Transverse colon (tissue), 4 donors: ENCODE measurements around the gene CIP2A. TPM values are rescaled to one million over a fixed set of nuclear protein-coding genes. Genes with fewer than 3 reads are reported as not detected.
A peak's percentile ranks its signal among the peaks of the same experiment; 100 is the strongest.

Source experiments
- DNase-seq: peaks from one replicate; pipeline ENCODE4 v3.0.0-alpha.2; 2019
- H3K27ac ChIP-seq, 4 donors: fragments of 200-600 bp; sonication (generic); 2 replicates each; pipeline ENCODE4 v1.5.1; 2016 to 2018; ENCODE audit warnings: inconsistent platforms in 4 of 4
- H3K27me3 ChIP-seq: fragments of 200-600 bp; sonication (generic); 2 replicates; pipeline ENCODE4 v1.5.1; 2017; ENCODE audit warnings: inconsistent platforms
- H3K36me3 ChIP-seq, 4 donors: fragments of 200-600 bp; sonication (generic); 2 replicates each; pipeline ENCODE4 v1.5.1; 2017 to 2019; ENCODE audit warnings: inconsistent platforms in 4 of 4
- H3K4me1 ChIP-seq, 4 donors: fragments of 200-600 bp; sonication (generic); 2 replicates each; pipeline ENCODE4 v1.5.1; 2017 to 2020; ENCODE audit warnings: inconsistent platforms in 4 of 4
- H3K4me3 ChIP-seq, 4 donors: fragments of 200-600 bp; sonication (generic); 1 replicate in 1 of 4; 2 replicates in 3 of 4; pipeline versions ENCODE4 v1.5.1 to v1.6.1; 2017 to 2019; ENCODE audit warnings: inconsistent platforms in 4 of 4
- H3K9me3 ChIP-seq, 2 donors: fragments of 200-600 bp; sonication (generic); 2 replicates each; pipeline ENCODE4 v1.5.1; 2017 to 2019; ENCODE audit warnings: inconsistent platforms in 2 of 2
- CTCF ChIP-seq, 5 experiments: fragments of 200-600 bp in 3 of 5; fragments of 450-650 bp in 2 of 5; sonication (generic) in 3 of 5; IDR thresholded peaks; 1 replicate in 2 of 5; 2 replicates in 3 of 5; pipeline ENCODE4 v1.5.1; 2016 to 2017; ENCODE audit warnings: antibody characterized with exemption in 5 of 5, inconsistent platforms in 3 of 5, mild to moderate bottlenecking in 2 of 5, moderate library complexity in 1 of 5
- EP300 ChIP-seq: sonication (generic); formaldehyde crosslinking; IDR thresholded peaks from one replicate; pipeline ENCODE4 v1.6.1; 2017; ENCODE audit warnings: antibody characterized with exemption, low read depth
- POLR2A ChIP-seq: fragments of 450-650 bp; IDR thresholded peaks from one replicate; pipeline ENCODE4 v1.6.1; 2016; ENCODE audit warnings: antibody characterized with exemption, mild to moderate bottlenecking, moderate library complexity
- POLR2AphosphoS5 ChIP-seq, 3 donors: sonication (generic); formaldehyde crosslinking; IDR thresholded peaks; one replicate each; pipeline ENCODE4 v1.6.1; 2016; ENCODE audit warnings: antibody characterized with exemption in 3 of 3
- WGBS, 2 donors: methylation state at CpG; one replicate each; pipeline ENCODE4 v1.1.5; 2018; ENCODE audit warnings: low coverage in 1 of 2; 5-methylcytosine and 5-hydroxymethylcytosine counted together
- in situ Hi-C, 4 donors: fragments of 200-750 bp; cut with MboI; loops; one replicate each; pipeline versions ENCODE4 v1.15.0 to v1.15.1; 2017; ENCODE audit warnings: low sequenced_read_pairs in 3 of 4, low pct_ligation_motif_present in 1 of 4, low pct_unique_long_range_greater_than_20kb in 1 of 4
- intact Hi-C: fragments of 100-400 bp; cut with DNase I; formaldehyde crosslinking; loops from one replicate; pipeline ENCODE4 v1.15.1; 2023; ENCODE audit warnings: low total_unique reads
- total RNA-seq, 4 donors: library from RNA; depleted of rRNA; stranded (reverse); fragments of >200 nt; gene quantifications; one replicate each; pipeline ENCODE4 v1.1.0, GENCODE V29; 2016

Gene CIP2A
- total RNA-seq, 4 donors from 2014 or later = 0.40 to 3.2 (median 2.0) TPM

DNA sequence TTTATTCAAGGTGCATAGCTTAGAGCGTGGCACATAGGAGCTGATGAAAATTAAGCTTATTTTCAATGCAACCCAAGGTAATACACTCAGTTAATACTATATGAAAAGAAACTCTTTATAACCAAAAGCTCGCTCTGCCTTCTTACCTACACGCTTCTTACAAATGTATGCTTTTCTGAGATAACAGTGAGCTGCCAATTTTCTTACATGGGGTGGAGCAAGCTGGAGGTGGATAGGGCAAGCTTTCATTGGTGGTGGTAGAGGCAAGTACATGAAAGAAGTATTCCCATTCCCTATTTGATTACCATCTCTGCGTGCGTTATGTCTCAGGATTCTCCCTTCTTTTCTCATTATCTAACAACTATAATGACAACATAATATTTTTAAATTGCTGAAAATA lies 9.1 kb upstream of the CIP2A start:
- in situ Hi-C loops (no loop called here), intact Hi-C loops (no loop called here)
- WGBS, 2 donors = 73 to 92% methylated on average over 4 to 5 of the region's 5 CpGs

DNA sequence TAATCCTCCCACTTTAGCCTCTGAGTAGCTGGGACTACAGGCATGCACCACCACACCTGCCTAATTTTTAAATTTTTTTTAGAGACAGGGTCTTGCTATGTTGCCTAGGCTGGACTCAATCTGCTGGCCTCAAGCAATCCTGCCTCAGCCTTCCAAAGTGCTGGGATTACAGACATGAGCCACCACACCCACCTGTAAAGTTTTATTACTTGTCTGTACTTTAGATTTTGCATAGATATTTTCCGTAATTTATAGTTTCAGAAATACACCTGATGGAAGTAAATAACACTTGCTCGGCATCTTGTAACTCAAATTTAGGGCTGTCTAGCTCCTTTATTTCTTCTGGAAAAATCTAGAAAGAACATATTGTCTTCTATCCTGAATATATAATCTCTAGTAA lies 6.1 kb upstream of the CIP2A start:
- TF ChIP-seq EP300 (no peak), POLR2A (no peak), POLR2AphosphoS5 (IDR thresholded peaks at IDR 0.05) (no peak), CTCF (IDR thresholded peaks at IDR 0.05) (no peak)
- intact Hi-C loops = no loop called here
- H3K9me3 ChIP-seq = no peaks in the 10 kb centered on the region
- no peak overlapping the region for H3K27ac ChIP-seq
- no peaks in the 10 kb centered on the region for H3K27me3 ChIP-seq
- in situ Hi-C loops = no loop called here
- 57 to 62% methylated on average over 2 of the region's 2 CpGs for WGBS, 2 donors
- DNase-seq = no peak
- H3K36me3 ChIP-seq = no peaks in the 10 kb centered on the region
- H3K4me3 ChIP-seq = no peak overlapping the region
- H3K4me1 ChIP-seq = peaks cover 0 to 10% (median 4%) of the 10 kb centered on the region in 4 donors

More for the DNA sequence above, 9.1 kb upstream of the CIP2A start:
- Histone ChIP-seq H3K27ac (no peak overlapping the region), H3K9me3 (no peaks in the 10 kb centered on the region), H3K4me3 (no peak overlapping the region), H3K4me1 (peaks cover 0 to 5% (median 2%) of the 10 kb centered on the region in 4 donors), H3K36me3 (no peaks in the 10 kb centered on the region), H3K27me3 (no peaks in the 10 kb centered on the region)
- TF ChIP-seq CTCF (IDR thresholded peaks at IDR 0.05) = no peak
- TF ChIP-seq POLR2AphosphoS5 (IDR thresholded peaks at IDR 0.05) = no peak
- no peak for TF ChIP-seq POLR2A
- no peak for TF ChIP-seq EP300
- no peak for DNase-seq

DNA sequence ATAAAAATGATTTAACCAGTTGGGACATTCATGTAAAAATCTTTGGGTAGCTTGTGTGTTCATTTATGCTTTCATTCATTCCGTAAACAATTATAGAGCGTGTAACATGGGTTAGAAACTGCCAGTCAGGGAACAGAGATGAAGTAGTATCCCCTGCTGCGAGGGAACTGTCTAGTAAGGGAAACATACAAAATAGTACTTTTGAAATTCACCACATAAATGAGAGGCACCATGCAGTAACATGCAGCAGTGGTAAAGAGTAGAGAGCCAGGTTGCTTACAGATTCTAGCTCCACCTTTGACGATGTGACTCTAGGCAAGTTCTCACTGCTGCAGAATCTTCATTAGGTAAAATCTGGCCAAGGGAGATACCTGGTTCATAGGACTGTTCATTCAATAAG lies 1.2 kb upstream of the CIP2A start:
- H3K4me1 ChIP-seq = peaks cover 0 to 27% (median 11%) of the 10 kb centered on the region in 4 donors
- no peak for DNase-seq
- peak overlapping the region in 1 of 4 donors; percentile 91 for H3K27ac ChIP-seq
- TF ChIP-seq CTCF (IDR thresholded peaks at IDR 0.05) = no peak
- no peak for TF ChIP-seq POLR2A
- no peak for TF ChIP-seq POLR2AphosphoS5 (IDR thresholded peaks at IDR 0.05)
- no peak for TF ChIP-seq EP300
- intact Hi-C loops = no loop called here
- H3K36me3 ChIP-seq = no peaks in the 10 kb centered on the region
- H3K4me3 ChIP-seq = peak overlapping the region in 2 of 4 donors; percentile 66 to 89
- 20 to 22% methylated on average over 4 of the region's 4 CpGs for WGBS, 2 donors
- in situ Hi-C loops = no loop called here
- H3K27me3 ChIP-seq = no peaks in the 10 kb centered on the region
- H3K9me3 ChIP-seq = no peaks in the 10 kb centered on the region

DNA sequence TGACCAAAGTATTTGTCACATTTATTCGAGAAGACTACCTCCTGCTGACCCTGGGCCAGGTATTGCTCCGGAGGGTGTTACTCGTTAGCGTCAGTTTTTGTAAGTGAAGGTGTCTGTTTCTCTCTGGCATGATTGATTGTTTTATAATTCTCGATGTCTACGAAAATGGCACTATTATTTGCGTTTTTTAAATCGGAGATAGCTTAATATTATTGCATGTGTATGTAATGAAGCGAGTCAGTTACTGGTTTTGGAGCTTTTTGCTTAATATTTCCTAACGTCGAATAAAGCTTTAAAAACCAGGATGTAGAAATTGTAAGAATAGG lies 723 bp upstream of the CIP2A start:
- no peaks in the 10 kb centered on the region for H3K9me3 ChIP-seq
- peak overlapping the region; percentile 88 to 96 (median 93) for H3K27ac ChIP-seq
- no peak for DNase-seq
- H3K4me3 ChIP-seq = peak overlapping the region; percentile 66 to 94 (median 78)
- WGBS, 2 donors = 1% methylated on average over 10 to 11 of the region's 11 CpGs
- no peak for TF ChIP-seq EP300
- peak in 1 of 5 experiments; percentile 1 for TF ChIP-seq CTCF (IDR thresholded peaks at IDR 0.05)
- in situ Hi-C loops = no loop called here
- intact Hi-C loops = no loop called here
- peaks cover 0 to 24% (median 10%) of the 10 kb centered on the region in 4 donors for H3K4me1 ChIP-seq
- H3K36me3 ChIP-seq = no peaks in the 10 kb centered on the region
- H3K27me3 ChIP-seq = no peaks in the 10 kb centered on the region
